Ishikawa (cell line): Measurements from ENCODE around the gene ACOX3.

Experiments used
- CEBPB ChIP-seq: IDR thresholded peaks from 2 replicates; pipeline ENCODE4 v1.6.1; 2012
- CREB1 ChIP-seq: IDR thresholded peaks from 2 replicates; pipeline ENCODE4 v1.6.1; 2012; ENCODE audit warnings: low read depth
- EGR1 ChIP-seq: IDR thresholded peaks from 2 replicates; pipeline ENCODE4 v1.6.1; 2012
- EP300 ChIP-seq: IDR thresholded peaks from 2 replicates; pipeline ENCODE4 v1.6.1; 2012; ENCODE audit warnings: borderline replicate concordance
- FOXM1 ChIP-seq: IDR thresholded peaks from 2 replicates; pipeline ENCODE4 v1.6.1; 2012; ENCODE audit warnings: low read depth, borderline replicate concordance
- MAX ChIP-seq: IDR thresholded peaks from 2 replicates; pipeline ENCODE4 v1.6.1; 2012
- NFIC ChIP-seq: IDR thresholded peaks from 2 replicates; pipeline ENCODE4 v1.6.1; 2012
- RAD21 ChIP-seq: IDR thresholded peaks from 2 replicates; pipeline ENCODE4 v1.6.1; 2012; ENCODE audit warnings: low read depth
- REST ChIP-seq: IDR thresholded peaks from 2 replicates; pipeline ENCODE4 v1.6.1; 2012; ENCODE audit warnings: low read depth, mild to moderate bottlenecking
- TAF1 ChIP-seq: IDR thresholded peaks from 2 replicates; pipeline ENCODE4 v1.6.1; 2012; ENCODE audit warnings: low read depth, mild to moderate bottlenecking
- TCF12 ChIP-seq: IDR thresholded peaks from 2 replicates; pipeline ENCODE4 v1.6.1; 2012; ENCODE audit warnings: low read depth
- TEAD4 ChIP-seq: IDR thresholded peaks from 2 replicates; pipeline ENCODE4 v1.6.1; 2012
- USF1 ChIP-seq: IDR thresholded peaks from 2 replicates; pipeline ENCODE4 v1.6.1; 2012
- YY1 ChIP-seq: IDR thresholded peaks from 2 replicates; pipeline ENCODE4 v1.6.1; 2012; ENCODE audit warnings: low read depth
- ZBTB7A ChIP-seq: IDR thresholded peaks from 2 replicates; pipeline ENCODE4 v1.6.1; 2012; ENCODE audit warnings: low read depth

The ACOX3 gene

GRCh38 chr4:8370835-8371595 is 69.5 kb downstream of the ACOX3 start:
- TF ChIP-seq CEBPB (no peak), MAX (peak; percentile 78), USF1 (peak; percentile 39; the same call in 1 of the 2 replicates), FOXM1 (no peak), REST (no peak), CREB1 (no peak)

- TF ChIP-seq TCF12: no peak
- TF ChIP-seq EP300: no peak
- no peak for TF ChIP-seq FOXM1
- no peak for TF ChIP-seq TEAD4
- no peak for TF ChIP-seq ZBTB7A
- TF ChIP-seq REST: no peak
- no peak for TF ChIP-seq MAX
- no peak for TF ChIP-seq RAD21
- no peak for TF ChIP-seq NFIC
Observed at GRCh38 chr4:8370106-8370787, 70.3 kb downstream of the ACOX3 start.

GRCh38 chr4:8369426-8370105 is 71.0 kb downstream of the ACOX3 start:
- no peak for TF ChIP-seq NFIC
- TF ChIP-seq FOXM1: no peak
- no peak for TF ChIP-seq EP300
- TF ChIP-seq CEBPB: no peak

- TF ChIP-seq MAX: no peak
- TF ChIP-seq TAF1: no peak
- TF ChIP-seq NFIC: no peak
Observed at GRCh38 chr4:8368998-8369397, 71.5 kb downstream of the ACOX3 start.

GRCh38 chr4:8368061-8368481 is 72.5 kb downstream of the ACOX3 start:
- TF ChIP-seq FOXM1 (no peak), EP300 (no peak), TCF12 (no peak), ZBTB7A (no peak), RAD21 (no peak), EGR1 (no peak), REST (no peak), USF1 (no peak), CEBPB (no peak), NFIC (no peak), TAF1 (no peak), TEAD4 (no peak), CREB1 (no peak), YY1 (no peak), MAX (no peak)
